ENCODE data around the gene RASL10A. TPM values are rescaled to one million over a fixed set of nuclear protein-coding genes. Genes with fewer than 3 reads are reported as not detected.

RASL10A gene
- total RNA-seq, 2 experiments from 2014 or later: 2.7 to 23.7 TPM

DNA sequence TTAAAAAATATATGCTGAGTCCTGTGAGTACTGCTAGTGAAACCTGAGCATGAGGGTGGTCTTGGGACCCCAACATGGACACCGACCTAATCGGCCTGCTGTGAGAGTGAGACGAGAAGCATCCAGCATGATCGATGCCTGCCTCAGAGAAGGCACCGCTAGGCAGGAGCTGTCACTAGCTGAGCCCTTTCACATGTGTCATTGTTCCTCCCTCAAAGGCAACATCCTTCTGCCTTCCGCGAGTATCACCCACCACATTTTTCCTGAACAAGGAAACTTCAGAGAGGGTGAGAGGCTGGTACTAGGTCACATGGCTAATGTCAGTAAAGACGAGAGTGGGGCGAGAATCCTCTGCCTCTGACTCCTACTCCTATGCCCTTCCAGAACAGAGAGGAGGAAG lies 37.3 kb upstream of the RASL10A start:
- no peak overlapping the region for H3K4me3 ChIP-seq (ENCODE audit: low read depth, low read length, poor library complexity, severe bottlenecking)
- ChIA-PET POLR2A (no interaction called here), CTCF (ENCODE audit: unreplicated experiment) (no interaction called here)
- peaks cover 98% of the 10 kb centered on the region for H3K36me3 ChIP-seq (ENCODE audit: insufficient read depth, low read length)
- TF ChIP-seq, protein P1, sequence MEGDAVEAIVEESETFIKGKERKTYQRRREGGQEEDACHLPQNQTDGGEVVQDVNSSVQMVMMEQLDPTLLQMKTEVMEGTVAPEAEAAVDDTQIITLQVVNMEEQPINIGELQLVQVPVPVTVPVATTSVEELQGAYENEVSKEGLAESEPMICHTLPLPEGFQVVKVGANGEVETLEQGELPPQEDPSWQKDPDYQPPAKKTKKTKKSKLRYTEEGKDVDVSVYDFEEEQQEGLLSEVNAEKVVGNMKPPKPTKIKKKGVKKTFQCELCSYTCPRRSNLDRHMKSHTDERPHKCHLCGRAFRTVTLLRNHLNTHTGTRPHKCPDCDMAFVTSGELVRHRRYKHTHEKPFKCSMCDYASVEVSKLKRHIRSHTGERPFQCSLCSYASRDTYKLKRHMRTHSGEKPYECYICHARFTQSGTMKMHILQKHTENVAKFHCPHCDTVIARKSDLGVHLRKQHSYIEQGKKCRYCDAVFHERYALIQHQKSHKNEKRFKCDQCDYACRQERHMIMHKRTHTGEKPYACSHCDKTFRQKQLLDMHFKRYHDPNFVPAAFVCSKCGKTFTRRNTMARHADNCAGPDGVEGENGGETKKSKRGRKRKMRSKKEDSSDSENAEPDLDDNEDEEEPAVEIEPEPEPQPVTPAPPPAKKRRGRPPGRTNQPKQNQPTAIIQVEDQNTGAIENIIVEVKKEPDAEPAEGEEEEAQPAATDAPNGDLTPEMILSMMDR (conservative IDR thresholded peaks at IDR 0.05; ENCODE audit: low read length): no peak
- TF ChIP-seq EZH2phosphoT487 (IDR thresholded peaks at IDR 0.05; ENCODE audit: borderline replicate concordance, low read depth, low read length): no peak
- no TSS peak for BruUV-seq (replicated peaks)
- H4K20me1 ChIP-seq (ENCODE audit: insufficient read depth, low read length): no peaks in the 10 kb centered on the region
- no peak overlapping the region for H3K27ac ChIP-seq (ENCODE audit: low read depth, low read length, poor library complexity, severe bottlenecking)
- H3K4me2 ChIP-seq (ENCODE audit: low read length): no peak overlapping the region
- no peak overlapping the region for H2AFZ ChIP-seq (ENCODE audit: low read length)
- H3K9me2 ChIP-seq (ENCODE audit: insufficient read depth, low read length): no peaks in the 10 kb centered on the region
- intact Hi-C loops (cut with micrococcal nuclease; ENCODE audit: unreplicated experiment): no loop called here
- no peaks in the 10 kb centered on the region for H3K79me2 ChIP-seq (ENCODE audit: insufficient read depth, low read depth, low read length)
- DNase-seq (ENCODE audit: low spot score): no peak
- H3K4me1 ChIP-seq (ENCODE audit: insufficient read depth, low read length, poor library complexity, severe bottlenecking): peaks cover 22% of the 10 kb centered on the region
- no peaks in the 10 kb centered on the region for H3K9me3 ChIP-seq (ENCODE audit: low read length)

DNA sequence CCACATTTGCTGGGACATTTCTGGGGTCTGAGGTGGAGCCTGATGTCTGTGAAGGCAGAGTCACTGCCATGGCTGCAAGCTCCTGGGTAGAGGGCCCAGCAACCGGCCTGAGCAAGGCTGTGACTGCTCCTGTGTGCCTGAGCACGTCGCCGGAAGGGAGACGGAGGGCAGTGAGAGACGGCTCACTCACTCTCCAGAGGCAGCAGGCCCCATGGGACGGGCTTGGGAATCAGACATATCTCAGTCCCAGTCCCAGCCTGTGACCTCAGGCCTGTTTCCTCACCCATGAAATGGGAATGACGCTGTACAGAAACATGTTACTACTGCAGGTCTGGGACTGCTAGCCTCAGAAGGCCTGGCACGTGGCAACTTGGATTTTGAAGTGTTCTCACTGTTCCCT lies 36.4 kb upstream of the RASL10A start:
- H3K4me1 ChIP-seq (ENCODE audit: insufficient read depth, low read length, poor library complexity, severe bottlenecking): peaks cover 31% of the 10 kb centered on the region
- no peaks in the 10 kb centered on the region for H3K79me2 ChIP-seq (ENCODE audit: insufficient read depth, low read depth, low read length)
- ChIA-PET CTCF (ENCODE audit: unreplicated experiment) (no interaction called here), POLR2A (interaction anchor here (0.5 kb wide), 1 partner anchor 535 kb away, joined by 6 read pairs; no protein-coding TSS in a partner anchor)
- H2AFZ ChIP-seq (ENCODE audit: low read length): no peak overlapping the region
- no peaks in the 10 kb centered on the region for H3K9me3 ChIP-seq (ENCODE audit: low read length)
- H3K9me2 ChIP-seq (ENCODE audit: insufficient read depth, low read length): no peaks in the 10 kb centered on the region
- no peak overlapping the region for H3K27ac ChIP-seq (ENCODE audit: low read depth, low read length, poor library complexity, severe bottlenecking)
- H3K4me2 ChIP-seq (ENCODE audit: low read length): no peak overlapping the region
- H4K20me1 ChIP-seq (ENCODE audit: insufficient read depth, low read length): no peaks in the 10 kb centered on the region
- H3K4me3 ChIP-seq (ENCODE audit: low read depth, low read length, poor library complexity, severe bottlenecking): no peak overlapping the region
- peaks cover 100% of the 10 kb centered on the region for H3K36me3 ChIP-seq (ENCODE audit: insufficient read depth, low read length)
- no TSS peak for BruUV-seq (replicated peaks)
- TF ChIP-seq, protein P1 (conservative IDR thresholded peaks at IDR 0.05; ENCODE audit: low read length): no peak
- no peak for TF ChIP-seq EZH2phosphoT487 (IDR thresholded peaks at IDR 0.05; ENCODE audit: borderline replicate concordance, low read depth, low read length)
- intact Hi-C loops (cut with micrococcal nuclease; ENCODE audit: unreplicated experiment): no loop called here
- no peak for DNase-seq (ENCODE audit: low spot score)

DNA sequence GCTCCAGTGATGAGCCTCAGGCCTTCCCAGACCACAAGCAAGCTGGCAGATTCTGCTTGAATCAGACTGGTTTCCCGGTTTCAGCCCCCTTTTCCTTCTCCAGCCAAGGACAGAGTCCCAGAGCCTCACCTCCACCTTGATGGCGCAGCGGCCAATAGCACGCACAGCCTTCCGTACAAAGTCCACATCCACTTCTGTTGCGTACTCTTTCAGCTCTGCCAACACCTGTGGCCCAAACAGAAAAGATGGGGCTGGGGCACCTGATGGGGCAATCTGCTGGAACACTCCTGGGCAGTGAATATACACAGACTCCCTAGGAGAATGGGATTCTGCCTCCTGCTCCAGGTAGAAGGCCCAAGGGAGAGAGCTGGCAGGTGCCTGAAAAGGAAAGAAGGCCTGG lies 35.5 kb upstream of the RASL10A start:
- Histone ChIP-seq H3K9me2 (ENCODE audit: insufficient read depth, low read length) (no peaks in the 10 kb centered on the region), H2AFZ (ENCODE audit: low read length) (no peak overlapping the region), H3K4me1 (ENCODE audit: insufficient read depth, low read length, poor library complexity, severe bottlenecking) (peaks cover 39% of the 10 kb centered on the region), H3K27ac (ENCODE audit: low read depth, low read length, poor library complexity, severe bottlenecking) (no peak overlapping the region), H3K4me2 (ENCODE audit: low read length) (no peak overlapping the region), H3K79me2 (ENCODE audit: insufficient read depth, low read depth, low read length) (no peaks in the 10 kb centered on the region), H3K36me3 (ENCODE audit: insufficient read depth, low read length) (peaks cover 100% of the 10 kb centered on the region), H4K20me1 (ENCODE audit: insufficient read depth, low read length) (no peaks in the 10 kb centered on the region), H3K4me3 (ENCODE audit: low read depth, low read length, poor library complexity, severe bottlenecking) (no peak overlapping the region), H3K9me3 (ENCODE audit: low read length) (no peaks in the 10 kb centered on the region)
- no peak for DNase-seq (ENCODE audit: low spot score)
- TF ChIP-seq EZH2phosphoT487 (IDR thresholded peaks at IDR 0.05; ENCODE audit: borderline replicate concordance, low read depth, low read length): no peak
- TF ChIP-seq, protein P1 (conservative IDR thresholded peaks at IDR 0.05; ENCODE audit: low read length): no peak
- BruUV-seq (replicated peaks): no TSS peak
- CTCF ChIA-PET (ENCODE audit: unreplicated experiment): interaction anchor here (0.6 kb wide), 1 partner anchor 20 kb away, joined by 3 read pairs; no protein-coding TSS in a partner anchor
- intact Hi-C loops (cut with micrococcal nuclease; ENCODE audit: unreplicated experiment): no loop called here
- POLR2A ChIA-PET: no interaction called here
